ENCODE measurements around the gene EZH2.

Gene EZH2

DNA sequence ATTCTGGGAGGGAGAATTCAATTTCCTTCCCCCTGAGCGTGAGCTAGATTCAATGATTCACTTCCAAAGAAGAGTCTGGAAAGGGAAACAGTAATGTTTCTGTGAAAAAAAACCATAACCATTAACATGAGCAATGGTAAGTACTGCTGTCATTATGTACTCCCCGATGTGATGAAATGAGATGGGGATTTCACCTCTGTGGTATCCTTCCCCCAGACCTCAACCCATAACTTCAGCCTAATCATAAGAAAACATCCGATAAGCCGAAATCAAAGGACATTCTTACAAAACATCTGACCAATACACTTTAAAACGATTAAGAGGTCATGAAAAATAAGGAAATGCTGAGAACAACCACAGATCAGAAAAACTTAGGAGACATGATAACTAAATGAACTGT lies 27.2 kb downstream of the EZH2 start:
- no peak for DNase-seq (ENCODE audit: low read depth in 2 of 2)

DNA sequence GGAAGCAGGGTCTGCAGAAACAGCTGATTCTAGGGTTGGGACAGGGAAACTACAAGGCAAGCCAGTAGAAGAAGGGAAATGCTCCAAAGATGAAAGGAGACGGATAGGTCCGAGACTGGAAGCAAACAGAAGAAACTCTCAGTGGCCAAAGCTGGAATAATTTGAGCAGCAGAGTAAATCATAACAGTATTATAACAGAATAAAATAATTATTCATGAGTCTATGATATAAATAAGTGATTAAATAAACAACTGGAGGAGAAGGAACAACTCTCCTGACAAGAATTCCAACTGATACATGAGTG lies 27.6 kb downstream of the EZH2 start:
- no peak for DNase-seq (ENCODE audit: low read depth in 2 of 2)

DNA sequence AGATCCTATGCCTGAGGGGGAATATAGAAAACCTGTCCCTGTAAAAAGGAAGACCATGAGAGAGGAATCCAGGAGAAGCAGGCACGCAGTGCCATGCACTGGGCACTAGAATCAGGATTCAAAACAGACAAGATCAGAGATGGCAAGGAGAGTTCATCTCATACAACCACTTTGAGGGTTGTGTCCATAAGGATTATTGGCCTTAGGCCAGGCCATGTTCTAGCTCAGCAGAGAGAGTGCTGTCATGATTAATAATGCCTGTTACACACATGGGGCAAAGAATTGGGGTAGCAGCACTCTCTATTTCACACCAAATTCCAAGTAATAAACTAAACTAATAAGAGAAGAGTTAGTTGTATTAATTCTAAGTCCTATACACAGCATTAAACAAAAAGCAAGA lies 29.1 kb downstream of the EZH2 start:
- no peak for DNase-seq (ENCODE audit: low read depth in 2 of 2)

DNA sequence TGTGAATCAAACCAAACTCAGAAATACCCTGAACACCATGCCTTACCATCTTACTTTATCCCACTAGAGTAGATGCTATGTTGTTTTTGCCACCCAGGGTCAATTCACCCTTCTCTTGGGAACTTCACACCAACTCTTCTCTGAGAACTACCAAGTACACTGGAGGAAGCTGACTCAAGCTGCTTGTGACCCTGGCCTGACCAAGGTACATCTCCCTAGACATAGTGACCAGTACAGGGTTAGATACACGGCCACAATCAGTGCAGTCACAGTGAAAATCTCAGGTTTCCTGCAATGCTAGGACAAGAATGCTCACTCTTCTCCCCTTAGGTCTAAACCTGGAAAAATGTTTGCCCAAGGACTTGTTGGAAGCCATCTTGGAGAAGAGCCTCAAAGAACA lies 31.8 kb downstream of the EZH2 start:
- DNase-seq (ENCODE audit: low read depth in 2 of 2) = no peak

DNA sequence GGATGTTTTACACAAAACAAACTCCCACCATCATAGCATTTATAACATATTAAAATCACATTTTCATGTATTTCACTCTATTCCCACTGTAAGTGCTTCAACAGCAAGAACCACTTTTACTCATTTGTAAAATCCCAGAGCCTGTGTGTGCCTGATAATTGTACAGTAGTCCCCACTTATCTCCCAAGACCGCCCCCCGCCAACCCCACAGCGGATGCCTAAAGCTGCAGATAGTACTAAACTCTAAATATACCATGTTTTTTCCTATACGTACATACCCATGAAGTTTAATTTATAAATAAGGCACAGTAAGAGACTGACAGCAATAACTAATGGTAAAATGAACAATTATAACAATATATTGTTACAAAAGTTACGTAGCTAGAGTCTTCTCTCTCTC lies 33.5 kb downstream of the EZH2 start:
- DNase-seq (ENCODE audit: low read depth in 2 of 2) = no peak

DNA sequence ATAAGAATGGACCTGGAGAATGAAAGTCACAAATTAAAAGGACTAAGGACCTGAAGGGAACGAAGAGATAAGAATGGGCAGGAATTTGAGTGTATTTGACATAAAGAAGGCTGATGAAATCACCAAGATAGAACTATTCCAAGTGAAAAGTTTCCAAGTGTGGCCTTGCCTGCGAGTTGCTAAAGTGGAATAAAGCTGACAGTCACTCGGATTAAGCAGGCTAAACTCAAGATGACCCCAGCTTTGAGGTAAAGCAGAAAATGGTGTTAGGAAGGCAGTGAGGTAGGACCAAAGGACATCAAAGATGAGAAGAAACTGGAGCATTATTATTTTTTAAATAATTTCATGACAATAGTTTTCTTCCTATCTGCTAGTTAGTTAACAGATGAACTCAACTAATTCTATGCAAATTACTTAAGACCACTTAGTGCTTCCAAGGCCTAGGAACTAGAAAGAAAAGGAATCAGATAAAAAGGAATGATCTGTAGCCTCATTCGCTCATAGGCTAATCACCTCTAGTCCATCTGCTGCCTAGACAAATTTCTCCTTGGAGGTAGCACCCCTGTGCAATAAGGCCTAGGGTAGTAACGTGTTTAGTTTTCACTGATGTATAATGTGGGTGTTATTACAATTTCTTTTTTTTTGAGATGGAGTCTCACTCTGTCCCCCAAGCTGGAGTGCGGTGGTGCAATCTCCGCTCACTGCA lies 34.5 kb downstream of the EZH2 start:
- DNase-seq (ENCODE audit: low read depth in 2 of 2) = no peak

DNA sequence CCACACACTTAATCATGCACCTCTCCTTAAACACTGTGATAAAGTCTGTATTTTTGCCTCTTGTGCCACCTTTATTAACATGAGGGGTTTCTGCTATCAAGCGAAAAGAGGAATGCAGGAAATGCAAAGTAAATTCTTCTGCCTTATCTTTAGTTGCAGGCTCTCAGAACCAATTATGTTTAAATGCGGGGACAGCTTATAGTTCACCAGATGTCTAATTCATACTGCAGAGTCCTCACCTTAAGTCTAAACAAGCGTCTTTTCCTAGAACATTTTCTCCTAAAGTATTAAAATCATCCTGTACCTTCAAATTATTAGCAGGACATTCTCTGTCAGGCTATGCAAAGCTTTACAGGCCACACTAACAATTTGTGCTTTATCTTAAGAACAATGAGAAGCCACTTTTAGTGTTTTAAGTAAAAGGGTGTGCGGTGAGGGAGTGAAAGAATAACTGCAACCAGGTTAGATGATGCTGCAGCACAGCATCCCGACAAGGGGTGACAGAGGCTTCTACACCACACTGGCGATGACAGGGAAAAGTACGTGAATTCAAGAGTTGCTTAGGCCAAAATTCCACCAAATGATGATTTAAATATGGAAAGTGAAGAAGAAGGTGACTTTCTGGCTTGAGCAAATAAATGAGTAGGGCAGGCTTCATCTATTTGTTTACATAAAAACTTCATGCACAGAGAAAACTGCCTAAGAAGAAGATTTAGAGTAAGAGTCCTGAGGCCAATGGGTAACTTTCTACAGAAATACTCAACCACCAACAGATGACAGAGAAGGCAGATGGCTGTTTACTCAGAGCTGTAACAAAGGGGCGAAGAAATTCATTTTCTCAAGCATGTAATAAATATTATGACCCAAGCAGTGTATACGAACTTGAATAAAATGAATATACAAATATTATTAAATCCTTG lies 36.0 kb downstream of the EZH2 start:
- no peak for DNase-seq (ENCODE audit: low read depth in 2 of 2)

DNA sequence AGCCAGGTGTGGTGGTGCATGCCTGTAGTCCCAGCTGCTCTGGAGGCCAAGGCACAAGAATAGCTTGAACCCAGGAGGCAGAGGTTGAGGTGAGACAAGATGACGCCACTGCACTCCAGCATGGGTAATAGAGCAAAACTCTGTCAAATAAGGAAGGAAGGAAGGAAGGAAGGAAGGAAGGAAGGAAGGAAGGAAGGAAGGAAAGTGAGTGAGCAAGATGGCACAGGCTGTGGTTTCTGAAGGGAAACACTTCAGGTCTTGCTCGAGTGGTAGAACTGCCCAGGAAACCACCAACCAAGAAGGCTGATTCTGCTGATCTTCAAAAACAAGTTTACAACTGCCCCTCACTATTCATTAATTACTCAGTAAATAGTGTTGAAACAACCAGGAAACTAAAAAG lies 45.2 kb downstream of the EZH2 start:
- DNase-seq (ENCODE audit: low read depth in 2 of 2) = no peak

DNA sequence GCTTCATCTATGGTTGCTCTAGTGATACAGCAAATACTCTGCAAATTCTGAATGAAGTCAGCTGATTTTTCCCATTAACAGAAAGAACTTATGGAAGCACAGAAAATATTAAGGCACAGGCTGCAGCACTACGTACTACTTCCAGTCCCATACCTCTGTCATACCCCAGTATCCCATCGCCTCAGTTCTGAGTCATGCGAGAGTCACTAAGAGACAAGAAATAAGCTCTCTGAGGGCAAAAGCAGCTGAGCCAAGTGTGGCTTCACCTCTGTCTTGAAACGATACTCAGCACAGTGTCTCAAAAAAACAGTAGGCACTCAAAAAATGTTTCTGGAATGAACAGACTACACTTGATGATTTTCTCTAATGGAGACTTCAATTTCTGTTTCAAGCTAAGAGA lies 48.2 kb downstream of the EZH2 start:
- DNase-seq (ENCODE audit: low read depth in 2 of 2) = no peak

DNA sequence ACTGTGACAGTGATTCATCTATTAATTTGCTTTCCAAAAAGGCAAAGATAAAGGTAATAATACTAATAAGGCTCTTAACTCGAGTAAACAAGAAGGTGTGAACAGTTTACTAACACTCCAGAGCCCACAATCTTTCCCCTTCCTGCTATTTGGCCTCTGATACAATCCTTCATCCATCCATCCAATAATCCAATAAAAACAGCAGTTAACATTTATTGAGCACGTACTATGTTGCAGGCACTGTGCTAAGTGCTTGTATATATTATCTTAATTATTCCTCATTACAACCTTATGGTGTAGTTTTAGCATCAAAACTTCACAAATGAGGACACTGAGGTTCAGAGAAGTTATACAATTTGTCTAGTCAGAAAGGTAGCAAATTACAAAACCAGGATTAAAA lies 49.5 kb downstream of the EZH2 start:
- DNase-seq (ENCODE audit: low read depth in 2 of 2) = no peak

DNA sequence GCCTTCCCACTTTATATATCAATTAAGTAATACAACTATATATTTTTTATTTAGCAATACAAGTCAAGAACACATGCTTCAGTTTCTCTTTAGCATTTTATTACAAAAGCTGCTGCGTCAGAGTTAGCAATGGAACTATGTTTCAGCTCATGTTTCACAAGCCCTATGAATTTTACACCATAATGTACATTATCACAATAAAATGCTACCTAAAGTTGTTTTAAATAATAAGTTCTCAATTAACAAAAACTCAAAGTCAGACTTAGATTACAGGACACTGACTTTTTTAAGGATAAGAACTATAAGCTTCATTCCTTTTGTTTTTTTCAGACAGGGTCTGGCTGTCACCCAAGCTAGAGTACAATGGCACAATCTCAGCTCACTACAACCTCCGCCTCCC lies 52.3 kb downstream of the EZH2 start:
- no peak for DNase-seq (ENCODE audit: low read depth in 2 of 2)

DNA sequence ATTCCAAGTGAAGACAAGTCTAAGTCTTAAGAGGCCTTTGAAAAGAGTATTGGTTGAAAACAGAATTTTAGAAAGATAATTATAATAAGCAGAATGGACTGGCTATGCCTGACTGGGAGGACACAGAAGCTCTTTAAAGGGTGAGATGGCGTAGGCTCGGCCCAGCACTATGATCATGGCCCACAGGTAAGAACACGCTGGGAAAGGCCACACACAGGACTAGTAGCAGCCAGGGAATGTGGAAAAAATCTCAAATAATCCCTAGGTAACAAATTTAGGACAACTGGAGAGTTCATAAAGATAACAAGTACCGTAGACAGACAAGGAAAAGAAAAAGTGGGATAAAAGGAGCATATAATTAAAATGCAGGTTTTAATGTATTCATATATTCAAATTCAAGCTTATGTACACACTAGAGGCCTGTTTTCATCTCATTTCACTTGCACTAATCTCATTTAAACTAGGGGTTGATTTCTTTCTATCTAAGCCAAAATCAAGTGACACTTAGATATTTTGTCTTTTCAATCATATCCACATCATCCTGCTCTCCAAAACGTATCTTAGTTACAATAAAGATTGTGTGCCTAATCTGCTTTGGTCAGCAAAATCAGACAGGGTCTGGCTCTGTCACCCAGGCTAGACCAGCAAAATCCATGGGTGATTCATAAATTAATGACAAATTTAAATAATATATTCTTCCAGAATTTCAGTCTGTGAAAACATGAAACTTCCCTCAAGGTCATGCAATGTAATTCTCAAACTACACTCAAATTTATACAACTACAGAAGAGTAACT lies 53.0 kb downstream of the EZH2 start:
- no peak for DNase-seq (ENCODE audit: low read depth in 2 of 2)

DNA sequence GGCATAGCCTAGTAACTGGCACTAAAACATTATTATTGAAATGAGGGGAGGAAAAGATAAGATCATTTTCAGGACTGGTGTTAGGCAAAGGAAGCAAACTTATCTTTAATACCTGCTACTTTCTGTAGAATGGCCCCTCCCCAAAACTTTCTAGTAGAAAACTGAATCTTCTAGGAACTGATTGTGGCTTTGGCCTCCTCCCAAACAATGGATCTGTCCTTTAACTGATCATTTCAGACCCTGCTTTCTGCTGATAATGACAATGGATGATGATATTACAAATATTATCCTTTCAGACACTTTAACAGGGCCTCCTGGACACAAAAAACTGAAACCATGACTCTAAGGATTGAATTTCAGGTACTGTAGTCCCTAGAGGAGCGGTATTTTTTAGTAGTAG lies 55.1 kb downstream of the EZH2 start:
- DNase-seq (ENCODE audit: low read depth in 2 of 2) = no peak

DNA sequence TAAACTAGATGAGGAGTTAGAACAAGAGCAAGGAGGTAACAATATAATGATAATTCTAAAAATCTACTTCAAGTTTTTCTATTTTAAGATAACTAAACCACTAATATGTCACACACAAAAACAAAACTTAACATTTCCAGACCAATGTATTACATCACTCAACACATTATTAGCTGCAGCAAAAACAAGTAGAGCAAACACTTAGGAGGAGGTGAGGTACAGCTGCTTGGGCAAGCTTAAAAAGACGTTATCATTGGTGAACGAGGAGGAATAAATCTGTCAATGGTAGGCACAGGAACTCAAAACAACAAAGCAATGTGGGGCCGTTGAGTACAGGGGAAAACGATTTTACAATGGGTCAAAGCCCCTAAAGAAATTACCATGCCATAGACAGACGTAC lies 58.8 kb downstream of the EZH2 start:
- no peak for DNase-seq (ENCODE audit: low read depth in 2 of 2)

DNA sequence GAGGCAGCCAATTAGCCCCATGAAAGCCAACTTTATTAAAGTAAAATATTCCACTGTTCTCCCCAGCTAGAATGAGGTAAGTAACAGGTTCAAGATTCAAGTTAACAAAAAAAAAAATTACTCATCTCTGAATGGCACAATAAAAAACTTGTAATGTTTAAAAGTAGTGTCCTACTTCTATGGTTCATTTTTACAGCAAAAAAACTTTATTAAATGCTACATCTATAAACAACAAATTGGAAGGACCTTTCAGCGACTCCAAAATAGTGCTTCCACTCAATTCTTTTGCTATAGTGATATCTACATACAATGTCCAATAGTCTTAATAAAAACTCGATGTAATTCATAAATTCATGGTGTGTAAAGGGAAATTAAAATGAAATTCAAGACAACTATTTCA lies 59.2 kb downstream of the EZH2 start:
- DNase-seq (ENCODE audit: low read depth in 2 of 2) = no peak

DNA sequence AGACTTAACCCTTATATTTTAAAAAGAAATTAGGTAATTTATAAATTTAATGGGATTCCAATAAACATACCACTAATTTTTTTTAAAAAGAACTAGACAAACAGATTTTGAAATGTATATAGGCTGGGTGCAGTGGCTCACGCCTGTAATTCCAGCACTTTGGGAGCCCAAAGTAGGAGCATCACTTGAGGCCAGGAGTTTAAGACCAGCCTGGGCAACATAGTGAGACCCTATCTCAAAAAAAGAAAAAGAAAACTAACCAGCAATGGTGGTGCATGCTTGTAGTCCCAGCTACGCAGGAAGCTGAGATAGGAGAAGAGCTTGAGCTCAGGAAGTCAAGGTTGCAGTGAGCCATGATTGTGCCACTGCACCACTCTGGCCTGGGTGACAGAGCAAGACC lies 62.7 kb downstream of the EZH2 start:
- no peak for DNase-seq (ENCODE audit: low read depth in 2 of 2)

DNA sequence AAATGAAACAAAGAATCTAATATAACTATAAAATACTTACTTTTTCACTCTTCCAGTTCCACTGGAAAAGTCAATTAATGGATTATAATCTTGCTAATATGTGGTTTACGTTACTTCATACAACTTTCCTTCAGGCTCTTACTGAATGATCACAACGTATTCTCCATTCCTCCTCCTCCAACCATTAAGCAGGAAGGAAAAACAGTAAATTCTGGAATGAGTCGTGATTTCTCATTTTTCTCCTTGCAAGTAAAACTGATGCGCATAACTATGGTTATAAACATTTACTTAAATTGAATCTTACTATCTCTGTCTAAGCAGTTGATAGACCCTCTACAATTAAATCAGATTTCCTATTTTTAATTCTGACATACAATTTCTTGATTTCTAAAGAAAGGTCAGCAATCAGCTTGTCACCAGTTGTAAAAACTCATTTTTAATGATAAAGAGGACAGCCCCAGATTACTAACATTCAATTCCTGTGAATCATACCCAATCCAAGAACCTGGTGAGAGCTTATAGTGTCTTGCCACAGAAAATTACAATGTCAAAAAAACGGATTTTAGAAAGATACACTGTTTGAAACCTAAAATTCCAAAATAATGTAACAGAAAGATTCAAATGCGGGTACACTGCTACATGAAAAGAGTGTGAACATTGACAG lies 64.3 kb downstream of the EZH2 start:
- no peak for DNase-seq (ENCODE audit: low read depth in 2 of 2)

DNA sequence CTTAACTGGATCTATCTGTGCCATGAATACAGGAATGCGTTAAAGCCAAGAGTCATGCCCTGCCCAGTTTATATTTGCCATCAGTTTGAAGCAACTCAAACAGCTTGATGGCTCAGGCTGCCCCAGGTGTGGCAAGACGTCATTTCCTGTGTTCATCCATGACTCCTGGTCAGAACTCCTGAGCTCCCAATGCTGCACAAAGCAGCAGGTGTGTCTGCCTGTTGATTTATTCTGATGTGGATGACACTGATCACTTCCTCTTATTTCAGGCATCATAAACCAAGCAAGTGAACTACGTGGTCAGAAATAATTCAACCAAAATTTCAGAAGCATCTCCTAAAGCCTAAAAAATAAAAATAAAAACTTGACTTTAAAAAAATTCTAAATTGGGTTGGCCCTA lies 68.5 kb downstream of the EZH2 start:
- no peak for DNase-seq (ENCODE audit: low read depth in 2 of 2)

DNA sequence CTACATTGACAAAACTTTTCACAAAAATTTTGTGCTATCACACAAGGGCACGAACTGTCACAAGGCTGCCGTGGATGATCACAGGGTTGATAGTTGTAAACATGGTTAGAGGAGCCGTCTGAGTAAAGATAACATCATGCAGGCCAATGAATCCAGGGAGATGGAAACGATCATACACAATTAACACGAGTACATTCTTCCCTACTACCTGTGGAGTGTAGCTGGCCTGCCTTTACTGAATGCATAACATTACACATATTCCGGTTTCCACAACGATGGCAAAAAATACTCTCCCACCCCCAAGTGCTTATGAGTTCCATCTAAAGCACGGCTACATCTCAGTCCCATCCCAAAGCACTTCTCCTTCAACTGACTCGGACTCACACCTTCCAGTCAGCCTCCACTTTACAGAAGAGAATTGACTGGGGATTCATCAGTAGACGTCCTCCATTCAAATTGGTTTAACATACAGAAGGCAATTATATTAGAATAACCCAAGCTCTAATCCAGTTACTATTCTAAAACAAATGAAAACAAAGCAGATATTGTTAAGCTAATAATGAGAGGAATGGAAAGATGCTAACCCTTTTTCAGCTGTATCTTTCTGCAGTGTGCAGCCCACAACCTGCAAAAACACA lies 69.0 kb downstream of the EZH2 start:
- DNase-seq (ENCODE audit: low read depth in 2 of 2) = no peak

DNA sequence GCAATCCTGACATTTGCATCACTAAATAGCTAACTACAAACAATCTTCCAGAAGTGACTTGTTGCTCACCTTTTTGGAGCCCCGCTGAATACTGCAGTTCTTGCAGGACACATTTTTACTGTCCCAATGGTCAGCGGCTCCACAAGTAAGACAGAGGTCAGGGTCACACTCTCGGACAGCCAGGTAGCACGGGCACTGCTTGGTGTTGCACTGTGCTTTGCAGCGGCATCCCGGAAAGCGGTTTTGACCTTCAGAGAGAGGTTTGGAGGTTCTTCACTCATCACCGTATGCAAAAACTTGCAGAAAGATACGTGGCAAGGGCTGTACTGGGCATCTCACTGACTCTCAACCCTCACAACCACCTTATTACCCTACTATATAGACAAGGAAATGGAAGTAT lies 70.2 kb downstream of the EZH2 start:
- DNase-seq (ENCODE audit: low read depth in 2 of 2) = no peak

DNA sequence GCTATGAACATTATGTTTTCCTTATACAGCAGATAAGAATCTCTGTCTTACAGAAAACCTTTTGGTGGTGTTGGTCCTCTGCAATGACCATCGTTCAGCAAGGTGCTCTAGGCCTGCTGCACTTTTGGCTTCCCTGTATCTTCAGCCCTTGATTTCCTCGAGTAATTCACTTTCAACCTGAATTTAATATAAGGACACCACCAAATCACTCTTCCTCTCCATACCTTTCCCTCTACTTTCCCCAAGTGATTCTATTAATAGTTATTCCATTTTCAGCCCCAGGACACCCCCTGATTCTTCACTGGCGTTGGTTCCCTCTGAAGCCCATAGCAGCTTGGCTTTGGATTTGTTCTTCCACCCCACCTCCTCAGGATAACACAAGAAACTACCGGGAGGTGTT lies 72.2 kb downstream of the EZH2 start:
- no peak for DNase-seq (ENCODE audit: low read depth in 2 of 2)

DNA sequence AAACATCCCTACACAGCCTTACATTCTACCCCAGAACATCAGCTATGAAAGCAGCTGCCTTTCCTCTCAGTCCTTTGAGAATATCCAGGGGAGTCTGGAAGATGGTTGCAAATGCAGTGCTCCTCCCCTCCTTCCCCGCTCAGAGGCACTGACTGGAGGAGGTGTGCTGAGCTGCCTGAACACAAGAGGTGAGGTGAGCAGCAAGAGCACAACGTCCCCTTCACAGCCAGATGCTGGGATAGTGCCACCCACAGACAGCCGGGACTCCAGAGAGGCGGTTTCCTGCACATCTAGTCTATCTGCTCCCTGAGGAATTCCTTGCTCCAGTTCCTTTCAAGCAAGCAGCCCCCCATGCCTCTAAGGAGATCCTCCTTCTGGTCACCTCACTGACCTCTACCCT lies 74.2 kb downstream of the EZH2 start:
- no peak for DNase-seq (ENCODE audit: low read depth in 2 of 2)

Measured in stimulated activated CD4-positive, alpha-beta T cell treated with anti-CD3 and anti-CD28 coated beads, Interleukin-1b, Interleukin-23, amount 100 ng/mL, for 1 hour (primary cell).